GM18505 (cell line): ENCODE data around the gene PTGER1.

ENCODE experiments used
- ATAC-seq: cut with Tn5 transposase; IDR thresholded peaks from one replicate; pipeline ENCODE4 v1.9.1; 2021; ENCODE audit not compliant: unreplicated experiment
- POLR2A ChIP-seq: IDR thresholded peaks from 4 replicates; pipeline ENCODE4 v1.6.1; 2011; ENCODE audit warnings: borderline replicate concordance; ENCODE audit not compliant: insufficient read depth, insufficient read length; ENCODE audit errors: extremely low read depth

The PTGER1 gene

GRCh38 chr19:14494411-14494810 lies 19.3 kb upstream of the PTGER1 start:
- no peak for TF ChIP-seq POLR2A
- ATAC-seq, result no peak

DNA sequence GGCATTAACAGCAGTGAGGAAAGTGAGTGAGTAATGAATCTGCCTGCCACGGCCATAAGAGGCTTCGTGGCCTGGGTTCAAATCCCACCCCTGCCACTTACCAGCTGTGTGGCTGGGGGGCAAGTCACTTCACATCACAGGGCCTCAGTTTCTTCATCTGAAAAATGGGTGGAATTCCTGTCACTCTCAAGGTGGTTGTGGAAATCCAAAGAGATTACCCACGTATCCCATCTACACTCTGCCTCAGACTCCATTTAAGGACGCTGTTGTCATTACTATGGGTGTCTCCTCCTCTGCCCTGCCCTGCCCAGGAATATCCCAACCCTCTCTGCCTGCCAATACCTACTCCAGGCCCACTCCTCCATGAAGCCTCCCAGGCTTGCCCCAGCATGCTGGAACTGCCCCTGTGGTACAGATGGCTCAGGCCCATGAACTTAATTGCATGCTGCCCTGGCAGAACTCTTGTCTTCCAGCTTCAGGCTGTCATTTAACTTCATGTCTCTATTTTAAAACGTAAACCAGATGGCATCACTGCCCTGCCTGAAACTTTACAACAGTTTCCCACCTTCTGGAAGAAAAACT lies 17.7 kb upstream of the PTGER1 start:
- TF ChIP-seq POLR2A, result no peak
- ATAC-seq, result no peak

GRCh38 chr19:14487370-14488125 lies 12.4 kb upstream of the PTGER1 start:
- TF ChIP-seq POLR2A, result no peak
- ATAC-seq, result no peak

GRCh38 chr19:14482172-14482941 lies 7.2 kb upstream of the PTGER1 start:
- no peak for TF ChIP-seq POLR2A
- no peak for ATAC-seq

GRCh38 chr19:14480700-14481079 lies 5.5 kb upstream of the PTGER1 start:
- ATAC-seq, result no peak

DNA sequence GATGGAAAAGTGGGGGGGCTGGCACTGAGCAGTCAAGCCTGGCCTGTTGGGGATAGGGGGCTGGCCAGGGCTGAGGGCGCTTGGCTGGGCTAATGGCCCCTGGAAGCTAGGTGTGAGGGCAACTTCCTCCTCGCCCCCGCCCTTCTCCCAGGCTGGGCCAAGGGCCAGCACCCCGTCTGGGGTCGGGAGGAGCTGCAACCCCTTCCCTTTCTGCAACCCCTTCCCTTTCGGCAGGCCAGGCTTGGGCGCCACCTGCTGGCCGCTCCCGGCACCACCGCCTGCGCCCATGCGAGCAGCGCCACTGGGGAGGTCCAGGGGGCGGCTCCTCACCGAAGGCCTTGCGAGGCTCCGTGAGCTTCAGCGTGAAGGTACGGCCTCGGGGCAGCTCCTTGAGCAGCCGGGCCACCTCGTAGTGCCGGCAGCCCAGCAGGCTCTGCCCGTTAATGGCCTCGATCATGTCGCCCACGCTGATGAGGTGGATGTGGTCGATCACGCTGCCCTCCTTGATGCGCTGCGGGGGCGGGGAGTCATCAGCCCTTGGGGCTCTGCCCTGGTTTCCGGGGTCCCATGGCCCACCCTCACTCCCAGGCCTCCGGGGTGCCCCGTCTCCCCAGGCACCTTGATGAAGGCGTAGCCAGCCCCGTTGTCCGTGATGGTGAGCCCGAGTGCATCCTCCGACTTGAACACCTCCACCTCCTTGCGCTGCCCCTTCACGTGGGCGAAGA lies 5.0 kb upstream of the PTGER1 start:
- TF ChIP-seq POLR2A, result no peak

More at GRCh38 chr19:14480700-14481079, 5.5 kb upstream of the PTGER1 start:
- no peak for TF ChIP-seq POLR2A

GRCh38 chr19:14479309-14479974 lies 4.3 kb upstream of the PTGER1 start:
- no peak for ATAC-seq

More for the DNA sequence above, 5.0 kb upstream of the PTGER1 start:
- ATAC-seq, result no peak

DNA sequence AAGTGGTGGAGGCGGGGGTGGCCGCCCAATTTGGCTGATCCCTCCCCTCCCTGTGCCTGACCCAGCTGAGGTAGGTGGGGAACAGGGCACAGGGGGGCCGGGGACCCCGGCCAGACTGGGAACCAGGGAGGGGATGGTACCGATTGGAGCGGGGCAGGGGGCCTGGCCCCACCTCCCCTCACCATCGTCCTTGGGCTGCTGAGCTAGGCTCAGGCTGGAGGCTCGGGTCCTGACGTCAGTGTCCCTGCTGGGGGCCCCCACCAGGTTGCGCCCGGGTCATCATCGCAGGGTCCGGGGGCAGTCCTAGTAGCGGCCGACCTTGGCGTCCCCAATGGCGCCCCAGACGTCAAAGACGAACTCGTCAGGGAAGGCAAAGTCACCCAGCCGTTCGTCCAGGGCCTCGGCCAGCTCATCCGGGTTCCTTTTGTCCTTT lies 3.0 kb upstream of the PTGER1 start:
- ATAC-seq, result no peak
- no peak for TF ChIP-seq POLR2A

More at GRCh38 chr19:14479309-14479974, 4.3 kb upstream of the PTGER1 start:
- no peak for TF ChIP-seq POLR2A

DNA sequence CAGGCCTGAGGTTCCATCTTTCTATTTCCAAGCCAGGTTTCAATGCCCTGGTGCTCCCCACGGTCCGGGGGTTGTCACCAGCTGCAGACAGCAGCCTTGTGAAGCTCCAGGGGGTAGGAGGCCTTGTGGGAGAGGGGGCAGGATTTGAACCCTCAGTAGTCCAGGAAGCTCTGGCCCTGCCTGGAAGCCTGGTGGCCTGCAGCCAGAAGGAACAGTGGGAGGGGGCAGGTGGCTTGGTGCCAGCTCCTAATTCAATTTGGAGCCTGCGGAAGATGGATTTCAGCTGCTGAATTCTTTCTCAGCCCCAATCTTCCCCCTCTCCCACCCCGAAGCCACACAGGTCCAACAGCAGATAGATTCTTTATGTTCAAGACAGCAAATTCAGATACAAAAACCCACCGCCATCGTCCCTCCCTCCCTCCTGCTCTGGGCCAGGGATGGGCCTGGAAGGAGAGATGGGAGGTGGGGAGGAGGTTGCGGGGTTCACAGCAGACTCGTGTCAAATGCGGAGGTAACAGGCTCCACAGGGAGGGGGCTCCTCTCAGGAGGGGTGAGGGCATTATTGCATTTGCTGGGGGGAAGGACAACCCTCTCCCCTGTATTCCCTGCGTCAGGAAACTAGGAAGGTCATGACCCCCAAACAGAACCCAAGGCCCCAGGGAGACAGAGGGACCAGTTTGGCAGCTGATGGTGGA lies 2.4 kb upstream of the PTGER1 start:
- no peak for ATAC-seq
- TF ChIP-seq POLR2A, result no peak

GRCh38 chr19:14476673-14477401 lies 1.7 kb upstream of the PTGER1 start:
- TF ChIP-seq POLR2A, result no peak
- no peak for ATAC-seq

GRCh38 chr19:14476327-14476672 lies 1.1 kb upstream of the PTGER1 start:
- ATAC-seq, result no peak
- TF ChIP-seq POLR2A, result no peak

DNA sequence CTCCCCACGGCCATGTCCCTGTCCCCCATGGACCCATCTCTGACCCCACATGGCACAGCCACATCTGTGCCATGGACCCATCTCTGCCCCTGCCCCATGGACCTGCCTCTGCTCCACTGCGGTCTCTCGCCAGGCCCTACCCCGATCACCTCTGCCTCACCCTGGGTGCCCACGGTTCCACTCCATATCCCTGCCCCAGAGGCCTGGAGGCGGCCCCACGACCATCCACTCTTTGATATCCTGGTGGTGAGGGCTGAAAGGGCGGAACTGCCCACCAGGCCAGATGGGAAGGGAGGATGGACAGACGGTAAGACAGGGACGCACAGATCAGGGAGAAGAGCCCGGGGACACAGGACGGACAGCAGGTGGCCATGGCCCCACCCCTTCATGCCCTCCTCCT lies 327 bp downstream of the PTGER1 start:
- no peak for ATAC-seq
- TF ChIP-seq POLR2A, result no peak

DNA sequence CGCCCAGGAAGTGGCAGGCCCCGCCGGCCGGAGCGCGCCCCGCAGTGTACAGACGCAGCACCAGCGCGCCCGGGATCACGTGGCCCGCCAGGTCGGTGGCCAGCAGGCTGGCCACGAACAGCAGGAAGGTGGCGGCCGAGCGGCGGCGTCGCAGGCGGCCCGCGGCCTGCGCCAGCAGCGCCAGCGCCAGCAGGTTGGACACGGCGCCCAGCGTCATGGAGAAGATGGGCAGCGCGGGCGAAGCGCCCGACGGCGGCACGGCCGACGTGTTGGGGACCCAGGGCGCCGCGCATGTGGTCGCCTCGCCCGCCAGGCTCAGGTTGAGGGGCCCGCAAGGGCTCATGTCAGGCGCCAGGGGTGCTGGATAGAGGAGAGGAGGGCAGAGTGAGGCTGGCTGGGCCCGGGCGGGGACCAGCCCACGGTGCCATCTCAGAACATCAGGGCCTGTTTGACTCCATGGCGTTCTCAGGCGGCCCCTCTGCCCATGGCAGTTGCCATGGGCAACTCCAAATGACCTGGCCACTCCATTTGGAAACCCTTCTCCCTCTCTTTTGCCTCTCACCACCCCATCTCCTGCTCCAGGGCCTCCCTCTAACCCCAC lies 1.1 kb downstream of the PTGER1 start:
- ATAC-seq, result no peak
- TF ChIP-seq POLR2A, result no peak
